ENCODE measurements around the gene CTXND1. TPM values are rescaled to one million over a fixed set of nuclear protein-coding genes. Genes with fewer than 3 reads are reported as not detected.

Gene CTXND1
- total and polyA plus RNA-seq, 2 of the 8 experiments (the other 6 are each of a cell fraction or from before 2014, with no cell fraction given): 0.03 TPM; not detected in 1

GRCh38 chr15:80171787-80172186 is 80.2 kb downstream of the CTXND1 start:
- H3K27ac ChIP-seq (ENCODE audit: low read depth, low read length): no peak overlapping the region
- H4K8ac ChIP-seq (ENCODE audit: extremely low read depth, insufficient read depth, low read length): no peak overlapping the region
- H3K4me2 ChIP-seq (ENCODE audit: insufficient read depth in 1 of 2, low read depth in 2 of 2, low read length in 2 of 2): no peak overlapping the region
- POLR2A ChIA-PET (ENCODE audit: partially characterized antibody): interaction anchor here (1.1 to 2.1 kb wide), 3 partner anchors 12 to 112 kb away, joined by 4 to 6 read pairs (median 4); partner anchors contain the start of genes FAH and ZFAND6
- no peaks in the 10 kb centered on the region for H3K79me1 ChIP-seq (ENCODE audit: low read depth, low read length)
- H3K4ac ChIP-seq (replicated peaks; ENCODE audit: insufficient read length, low read depth, low read length): no peak overlapping the region
- no peaks in the 10 kb centered on the region for H3K79me2 ChIP-seq (ENCODE audit: control insufficient read depth in 1 of 2, insufficient read depth in 2 of 2, low read length in 2 of 2)
- no peak overlapping the region for H3K9ac ChIP-seq (replicated peaks in 1 of 4; ENCODE audit: extremely low read depth in 1 of 4, low read depth in 3 of 4, low read length in 3 of 4)
- no peak overlapping the region for H2BK5ac ChIP-seq (ENCODE audit: low read depth, low read length)
- FAIRE-seq: no peak
- H2BK12ac ChIP-seq (ENCODE audit: low read depth, low read length): no peak overlapping the region
- H3K36me3 ChIP-seq (ENCODE audit: control insufficient read depth in 2 of 4, insufficient read depth in 4 of 4, low read length in 3 of 4): 0 out of 8 replicates have a peak, but pooled peaks cover 0 to 3% (median 0%) of the 10 kb centered on the region in 4 experiments
- no peak overlapping the region for H3K56ac ChIP-seq (replicated peaks; ENCODE audit: insufficient read length, low read depth, low read length)
- CTCF ChIA-PET (ENCODE audit: partially characterized antibody): interaction anchor here (0.6 to 3.6 kb wide), 19 partner anchors 9 to 404 kb away, joined by 3 to 17 read pairs (median 4); partner anchors contain the start of genes FAH and ZFAND6
- H2AFZ ChIP-seq (ENCODE audit: low read length): no peak overlapping the region
- no peaks in the 10 kb centered on the region for H3K9me3 ChIP-seq (ENCODE audit: insufficient read depth in 2 of 2, low read depth in 1 of 2, low read length in 1 of 2)
- 79% methylated on average over 4 of the region's 4 CpGs; no CpG with 5 or more reads in 1 of the 2 experiments for WGBS, 2 experiments (ENCODE audit: extremely low coverage in 1 of 2, insufficient coverage in 1 of 2, insufficient read length in 1 of 2, insufficient replicate concordance in 2 of 2, low coverage in 1 of 2, low lambda C conversion rate in 2 of 2, missing lambda C conversion rate in 1 of 2)
- H2BK15ac ChIP-seq (ENCODE audit: low read length): no peak overlapping the region
- H3K4me1 ChIP-seq (replicated peaks in 1 of 4; ENCODE audit: control insufficient read depth in 3 of 4, insufficient read depth in 4 of 4, low read length in 3 of 4): no peaks in the 10 kb centered on the region
- no peak overlapping the region for H4K91ac ChIP-seq (replicated peaks; ENCODE audit: insufficient read length, low read length)
- no peak overlapping the region for H3K18ac ChIP-seq (ENCODE audit: extremely low read depth, low read length)
- H2BK20ac ChIP-seq (ENCODE audit: low read length): no peak overlapping the region
- no peak overlapping the region for H3K23ac ChIP-seq (ENCODE audit: insufficient read length)
- no peaks in the 10 kb centered on the region for H3K23me2 ChIP-seq (ENCODE audit: low read depth, low read length)
- H3K14ac ChIP-seq (ENCODE audit: insufficient read length): no peak overlapping the region
- H3K4me3 ChIP-seq (ENCODE audit: extremely low read depth in 1 of 4, insufficient read depth in 2 of 4, low read depth in 3 of 4, low read length in 4 of 4): no peak overlapping the region
- H3K27me3 ChIP-seq (replicated peaks in 1 of 4; ENCODE audit: control insufficient read depth in 3 of 4, extremely low read depth in 1 of 4, insufficient read depth in 3 of 4, low read length in 3 of 4): no peaks in the 10 kb centered on the region
- no peaks in the 10 kb centered on the region for H4K20me1 ChIP-seq (replicated peaks in 1 of 2; ENCODE audit: control insufficient read depth in 1 of 2, insufficient read depth in 2 of 2, low read length in 2 of 2)
- no peak overlapping the region for H2AK5ac ChIP-seq (ENCODE audit: low read depth, low read length)
- no peak for DNase-seq (ENCODE audit: low read depth in 1 of 2, low spot score in 2 of 2)
- H2BK120ac ChIP-seq (replicated peaks; ENCODE audit: low read depth, low read length): no peak overlapping the region
- no peak overlapping the region for H4K5ac ChIP-seq (ENCODE audit: insufficient read length, low read depth, low read length)
- no peak for TF ChIP-seq TBP (IDR thresholded peaks at IDR 0.05; ENCODE audit: low read depth, low read length)
- TF ChIP-seq CREB1 (IDR thresholded peaks at IDR 0.05): no peak
- TF ChIP-seq SUZ12 (IDR thresholded peaks at IDR 0.05; ENCODE audit: low read length): no peak
- no peak for TF ChIP-seq CTBP2 (IDR thresholded peaks at IDR 0.05; ENCODE audit: borderline replicate concordance, insufficient read depth, insufficient read length, low read length)
- TF ChIP-seq RAD21 (IDR thresholded peaks at IDR 0.05 in 1 of 2, conservative IDR thresholded peaks at IDR 0.05 in 1 of 2; ENCODE audit: low read depth in 2 of 2, low read length in 2 of 2): no peak
- TF ChIP-seq KDM5A (IDR thresholded peaks at IDR 0.05; ENCODE audit: low read length): no peak
- TF ChIP-seq BRCA1 (IDR thresholded peaks at IDR 0.05; ENCODE audit: low read depth, low read length): no peak
- TF ChIP-seq, protein P1, sequence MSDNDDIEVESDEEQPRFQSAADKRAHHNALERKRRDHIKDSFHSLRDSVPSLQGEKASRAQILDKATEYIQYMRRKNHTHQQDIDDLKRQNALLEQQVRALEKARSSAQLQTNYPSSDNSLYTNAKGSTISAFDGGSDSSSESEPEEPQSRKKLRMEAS (IDR thresholded peaks at IDR 0.05): no peak
- no peak for TF ChIP-seq CHD2 (IDR thresholded peaks at IDR 0.05; ENCODE audit: low read length)
- no peak for TF ChIP-seq EZH2 (IDR thresholded peaks at IDR 0.05; ENCODE audit: low read depth, low read length, severe bottlenecking)
- TF ChIP-seq GABPA (IDR thresholded peaks at IDR 0.05; ENCODE audit: borderline replicate concordance, insufficient read depth, low read length): no peak
- no peak for TF ChIP-seq JUND (IDR thresholded peaks at IDR 0.05; ENCODE audit: low read length)
- TF ChIP-seq YY1 (IDR thresholded peaks at IDR 0.05; ENCODE audit: low read depth, low read length): no peak

All from H1 (cell line).